ENCODE results near the gene FUT4. TPM values are rescaled to one million over a fixed set of nuclear protein-coding genes. Genes with fewer than 3 reads are reported as not detected.

Gene FUT4
- total RNA-seq, 2 donors from 2014 or later, result 5.2 to 6.5 TPM

GRCh38 chr11:94515398-94515797 is 28.3 kb upstream of the FUT4 start:
- DNase-seq (ENCODE audit: low spot score), result no peak
- no peak for TF ChIP-seq POLR2A (IDR thresholded peaks at IDR 0.05)
- TF ChIP-seq POLR2AphosphoS5 (IDR thresholded peaks at IDR 0.05), result no peak
- TF ChIP-seq CTCF (IDR thresholded peaks at IDR 0.05), result no peak
- Histone ChIP-seq H3K36me3 (no peaks in the 10 kb centered on the region), H3K27ac (no peak overlapping the region), H3K9me3 (no peaks in the 10 kb centered on the region), H3K4me3 (no peak overlapping the region), H3K27me3 (replicated peaks; ENCODE audit: insufficient read depth) (no peaks in the 10 kb centered on the region), H3K4me1 (replicated peaks) (no peaks in the 10 kb centered on the region)
- 82% methylated on average over 2 of the region's 2 CpGs for WGBS
- intact Hi-C loops (cut with DNase I), result no loop called here

GRCh38 chr11:94516725-94517124 is 27.0 kb upstream of the FUT4 start:
- Histone ChIP-seq H3K36me3 (no peaks in the 10 kb centered on the region), H3K27me3 (replicated peaks; ENCODE audit: insufficient read depth) (no peaks in the 10 kb centered on the region), H3K27ac (no peak overlapping the region), H3K4me1 (replicated peaks) (no peaks in the 10 kb centered on the region), H3K4me3 (no peak overlapping the region), H3K9me3 (no peaks in the 10 kb centered on the region)
- DNase-seq (ENCODE audit: low spot score), result no peak
- TF ChIP-seq POLR2AphosphoS5 (IDR thresholded peaks at IDR 0.05) (no peak), CTCF (IDR thresholded peaks at IDR 0.05) (no peak), POLR2A (IDR thresholded peaks at IDR 0.05) (no peak)
- intact Hi-C loops (cut with DNase I), result no loop called here
- WGBS, result 53% methylated on average over 1 of the region's 1 CpG

DNA sequence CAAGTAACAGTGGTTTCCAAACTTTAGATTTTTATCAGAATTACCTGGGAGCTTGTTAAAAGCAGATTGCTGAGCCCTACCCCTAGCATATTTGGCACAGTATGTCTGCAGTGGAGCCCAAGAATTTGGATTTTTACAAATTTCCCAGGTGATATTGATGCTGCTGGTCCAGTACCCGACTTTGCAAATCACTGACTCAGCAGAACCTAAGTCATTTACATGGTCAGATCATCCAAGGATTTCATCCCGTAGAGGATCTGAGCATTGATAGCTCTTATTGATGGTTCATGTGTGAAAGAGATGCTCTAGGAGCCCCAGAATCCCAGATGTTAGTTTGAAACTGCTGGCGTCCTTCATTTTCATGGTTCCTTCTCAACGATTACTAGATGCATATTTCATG is 25.4 kb upstream of the FUT4 start:
- DNase-seq (ENCODE audit: low spot score), result no peak
- H3K4me3 ChIP-seq, result no peak overlapping the region
- H3K27ac ChIP-seq, result no peak overlapping the region
- no peaks in the 10 kb centered on the region for H3K27me3 ChIP-seq (replicated peaks; ENCODE audit: insufficient read depth)
- intact Hi-C loops (cut with DNase I), result no loop called here
- TF ChIP-seq POLR2AphosphoS5 (IDR thresholded peaks at IDR 0.05) (no peak), POLR2A (IDR thresholded peaks at IDR 0.05) (no peak), CTCF (IDR thresholded peaks at IDR 0.05) (no peak)
- no peaks in the 10 kb centered on the region for H3K4me1 ChIP-seq (replicated peaks)
- no peaks in the 10 kb centered on the region for H3K9me3 ChIP-seq
- no peaks in the 10 kb centered on the region for H3K36me3 ChIP-seq
- WGBS, result 62% methylated on average over 4 of the region's 4 CpGs

DNA sequence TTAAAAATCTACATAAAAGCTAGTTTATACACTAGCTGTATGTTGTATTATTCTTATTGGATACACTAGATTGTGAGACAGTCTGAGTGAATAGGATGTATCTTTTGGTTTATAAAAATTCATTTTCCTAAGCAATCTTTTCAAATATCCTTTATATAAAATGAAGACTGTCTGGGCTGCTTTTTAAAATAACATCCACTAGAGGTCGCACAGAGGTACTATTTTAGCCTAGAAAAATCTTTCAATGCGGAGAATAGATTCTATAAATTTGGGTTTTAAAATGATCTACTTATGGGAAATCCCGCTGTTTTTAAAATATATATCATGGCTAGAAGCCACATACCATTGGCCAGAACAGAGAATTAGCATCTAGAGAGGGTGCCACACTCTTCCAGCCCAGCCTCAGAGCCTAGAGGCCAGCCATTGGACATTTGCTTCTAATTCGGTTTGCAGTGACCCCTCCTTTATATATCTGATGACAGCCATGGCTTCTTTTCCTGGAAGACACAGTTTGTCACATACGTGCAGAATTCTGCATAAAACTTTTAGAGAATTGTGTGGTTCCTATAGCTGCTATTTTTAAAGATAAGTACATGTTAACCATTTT is 24.1 kb upstream of the FUT4 start:
- no peak for DNase-seq (ENCODE audit: low spot score)
- H3K27ac ChIP-seq, result no peak overlapping the region
- no peaks in the 10 kb centered on the region for H3K9me3 ChIP-seq
- 7% methylated on average over 5 of the region's 5 CpGs for WGBS
- no peaks in the 10 kb centered on the region for H3K36me3 ChIP-seq
- no peak for TF ChIP-seq POLR2A (IDR thresholded peaks at IDR 0.05)
- TF ChIP-seq POLR2AphosphoS5 (IDR thresholded peaks at IDR 0.05), result no peak
- peak; percentile 28 to 69 (median 62) for TF ChIP-seq CTCF (IDR thresholded peaks at IDR 0.05)
- no peak overlapping the region for H3K4me3 ChIP-seq
- H3K4me1 ChIP-seq (replicated peaks), result no peaks in the 10 kb centered on the region
- intact Hi-C loops (cut with DNase I), result loop anchor here (10.0 kb wide), 2 partner anchors 75 to 375 kb away; no protein-coding TSS in a partner anchor
- H3K27me3 ChIP-seq (replicated peaks; ENCODE audit: insufficient read depth), result no peaks in the 10 kb centered on the region

GRCh38 chr11:94521684-94522083 is 22.0 kb upstream of the FUT4 start:
- intact Hi-C loops (cut with DNase I), result loop anchor here (10.0 kb wide), 2 partner anchors 73 to 373 kb away; no protein-coding TSS in a partner anchor
- no peaks in the 10 kb centered on the region for H3K27me3 ChIP-seq (replicated peaks; ENCODE audit: insufficient read depth)
- 63% methylated on average over 4 of the region's 5 CpGs for WGBS

More at GRCh38 chr11:94521684-94522083, 22.0 kb upstream of the FUT4 start:
- Histone ChIP-seq H3K36me3 (no peaks in the 10 kb centered on the region), H3K4me1 (replicated peaks) (no peaks in the 10 kb centered on the region), H3K4me3 (no peak overlapping the region), H3K9me3 (no peaks in the 10 kb centered on the region), H3K27ac (no peak overlapping the region)
- DNase-seq (ENCODE audit: low spot score), result no peak
- no peak for TF ChIP-seq CTCF (IDR thresholded peaks at IDR 0.05)
- TF ChIP-seq POLR2A (IDR thresholded peaks at IDR 0.05), result no peak
- no peak for TF ChIP-seq POLR2AphosphoS5 (IDR thresholded peaks at IDR 0.05)
